Activated CD8-positive, alpha-beta memory T cell treated with anti-CD3 and anti-CD28 coated beads for 24 hours (primary cell): ENCODE results near the gene ZSCAN26.

ENCODE experiments used
- DNase-seq: peaks from one replicate; pipeline ENCODE4 v3.0.0-alpha.2; 2020

The ZSCAN26 gene

DNA sequence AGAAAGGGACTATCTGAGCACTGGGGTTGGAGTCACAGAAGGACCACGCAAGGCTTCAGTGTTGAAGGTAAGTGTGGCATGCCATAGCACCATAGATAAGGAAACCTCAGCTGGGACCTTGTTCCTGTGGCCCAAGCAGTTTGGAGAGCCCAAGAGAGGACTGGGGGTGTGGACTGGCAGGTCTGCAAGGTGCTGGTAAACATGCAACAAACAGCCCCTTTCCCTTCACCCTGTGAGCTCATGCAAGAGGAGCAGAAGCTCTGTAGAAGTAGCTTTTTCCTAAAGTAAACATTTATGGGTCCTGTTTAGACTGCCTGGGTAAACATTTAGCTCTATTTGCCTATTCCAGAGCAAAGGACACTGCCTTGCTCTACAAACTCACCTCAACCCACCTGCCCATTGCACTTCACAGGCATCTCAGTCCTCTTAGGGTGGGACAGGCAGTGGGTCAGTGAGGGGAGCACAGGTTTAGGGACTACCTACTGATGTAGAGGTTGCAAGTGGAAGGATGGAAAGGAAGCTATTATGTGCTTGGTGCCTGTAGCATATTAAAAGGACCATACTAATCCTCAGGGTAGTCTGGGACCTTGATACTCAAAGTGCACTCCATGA, 57.0 kb downstream of the ZSCAN26 start:
- no peak for DNase-seq

- DNase-seq = no peak
Measured at GRCh38 chr6:28326371-28326948, 59.5 kb downstream of the ZSCAN26 start.
